Measurements from ENCODE around the gene HMX3.

The HMX3 gene

GRCh38 chr10:123151737-123152135 lies 16.0 kb downstream of the HMX3 start:
- TF ChIP-seq CTCF (IDR thresholded peaks at IDR 0.05; ENCODE audit: poor library complexity, severe bottlenecking) = no peak
- Histone ChIP-seq H3K9me3 (ENCODE audit: severe bottlenecking) (no peaks in the 10 kb centered on the region), H3K4me3 (ENCODE audit: severe bottlenecking) (no peak overlapping the region), H3K27ac (ENCODE audit: poor library complexity, severe bottlenecking) (no peak overlapping the region), H3K36me3 (ENCODE audit: low read depth) (peaks cover 19% of the 10 kb centered on the region), H3K4me1 (ENCODE audit: insufficient read depth, poor library complexity, severe bottlenecking) (peaks cover 12% of the 10 kb centered on the region), H3K27me3 (ENCODE audit: insufficient read depth, poor library complexity, severe bottlenecking) (peaks cover 60% of the 10 kb centered on the region)
- ATAC-seq (ENCODE audit: low read depth) (no peak), DNase-seq (ENCODE audit: low spot score) (no peak)

GRCh38 chr10:123153486-123154091 lies 17.8 kb downstream of the HMX3 start:
- Histone ChIP-seq H3K27ac (ENCODE audit: poor library complexity, severe bottlenecking) (no peak overlapping the region), H3K36me3 (ENCODE audit: low read depth) (peaks cover 38% of the 10 kb centered on the region), H3K27me3 (ENCODE audit: insufficient read depth, poor library complexity, severe bottlenecking) (peaks cover 41% of the 10 kb centered on the region), H3K4me1 (ENCODE audit: insufficient read depth, poor library complexity, severe bottlenecking) (peaks cover 29% of the 10 kb centered on the region), H3K4me3 (ENCODE audit: severe bottlenecking) (no peak overlapping the region), H3K9me3 (ENCODE audit: severe bottlenecking) (no peaks in the 10 kb centered on the region)
- ATAC-seq (ENCODE audit: low read depth) (no peak), DNase-seq (ENCODE audit: low spot score) (no peak)
- no peak for TF ChIP-seq CTCF (IDR thresholded peaks at IDR 0.05; ENCODE audit: poor library complexity, severe bottlenecking)

- no peak for TF ChIP-seq CTCF (IDR thresholded peaks at IDR 0.05; ENCODE audit: poor library complexity, severe bottlenecking)
- DNase-seq (ENCODE audit: low spot score) (peak; percentile 98), ATAC-seq (ENCODE audit: low read depth) (peak; percentile 94)
- Histone ChIP-seq H3K4me1 (ENCODE audit: insufficient read depth, poor library complexity, severe bottlenecking) (peaks cover 35% of the 10 kb centered on the region), H3K36me3 (ENCODE audit: low read depth) (peaks cover 44% of the 10 kb centered on the region), H3K27me3 (ENCODE audit: insufficient read depth, poor library complexity, severe bottlenecking) (peaks cover 35% of the 10 kb centered on the region), H3K27ac (ENCODE audit: poor library complexity, severe bottlenecking) (peak within 1 kb of the TSS; percentile 79), H3K9me3 (ENCODE audit: severe bottlenecking) (no peaks in the 10 kb centered on the region), H3K4me3 (ENCODE audit: severe bottlenecking) (peak within 1 kb of the TSS; percentile 90)
Measured at GRCh38 chr10:123154092-123154710, 18.4 kb downstream of the HMX3 start, which contains the start of gene BUB3. TSS of gene BUB3 (plus strand) at chr10:123154402. CDS start at chr10:123154918, 516 bp downstream.

DNA sequence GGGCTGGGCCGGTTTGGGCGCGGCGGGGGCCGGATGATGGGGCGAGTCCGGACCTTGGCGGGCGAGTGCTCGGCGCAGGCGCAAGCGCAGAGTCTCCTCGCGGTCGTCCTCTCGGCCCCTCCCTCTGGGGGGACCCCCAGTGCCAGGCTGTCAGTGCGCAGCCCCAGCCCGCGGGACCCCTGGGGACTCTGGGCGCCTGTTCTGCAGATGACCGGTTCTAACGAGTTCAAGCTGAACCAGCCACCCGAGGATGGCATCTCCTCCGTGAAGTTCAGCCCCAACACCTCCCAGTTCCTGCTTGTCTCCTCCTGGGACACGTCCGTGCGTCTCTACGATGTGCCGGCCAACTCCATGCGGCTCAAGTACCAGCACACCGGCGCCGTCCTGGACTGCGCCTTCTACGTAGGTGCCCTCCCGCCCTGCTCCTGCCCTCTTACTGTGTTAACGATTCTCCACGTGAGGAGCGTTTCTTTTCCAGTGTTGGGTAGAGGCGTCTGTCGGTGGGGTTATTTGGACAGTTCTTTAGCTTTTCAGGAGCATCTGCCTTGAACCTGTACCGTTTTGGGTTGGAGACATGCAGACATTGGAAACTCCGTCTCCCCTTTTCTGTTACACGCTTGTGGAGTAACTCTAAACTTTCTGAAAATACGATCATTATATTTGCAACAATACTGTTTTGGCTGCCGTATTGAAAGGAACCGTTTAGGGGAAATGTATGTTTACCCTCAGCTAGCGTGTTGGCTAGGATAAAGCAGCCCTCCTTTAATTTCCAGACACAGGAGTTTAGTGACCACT lies 19.1 kb downstream of the HMX3 start:
- peaks cover 51% of the 10 kb centered on the region for H3K36me3 ChIP-seq (ENCODE audit: low read depth)
- peaks cover 38% of the 10 kb centered on the region for H3K4me1 ChIP-seq (ENCODE audit: insufficient read depth, poor library complexity, severe bottlenecking)
- DNase-seq (ENCODE audit: low spot score) = no peak
- no peak for TF ChIP-seq CTCF (IDR thresholded peaks at IDR 0.05; ENCODE audit: poor library complexity, severe bottlenecking)
- H3K27me3 ChIP-seq (ENCODE audit: insufficient read depth, poor library complexity, severe bottlenecking) = peaks cover 28% of the 10 kb centered on the region
- ATAC-seq (ENCODE audit: low read depth) = peak; percentile 37
- H3K4me3 ChIP-seq (ENCODE audit: severe bottlenecking) = peak overlapping the region; percentile 90
- H3K9me3 ChIP-seq (ENCODE audit: severe bottlenecking) = no peaks in the 10 kb centered on the region
- H3K27ac ChIP-seq (ENCODE audit: poor library complexity, severe bottlenecking) = peak overlapping the region; percentile 79

All from RWPE2 (cell line).